PFSK-1 (cell line): ENCODE data around the gene AKAP9.

ENCODE experiments used
- FOXP2 ChIP-seq: optimal IDR thresholded peaks from 2 replicates; pipeline ENCODE3; 2011; ENCODE audit warnings: borderline replicate concordance, control low read depth, inconsistent platforms; ENCODE audit not compliant: insufficient read depth; ENCODE audit errors: extremely low read length, extremely low read depth
- POLR2AphosphoS5 ChIP-seq: IDR thresholded peaks from 2 replicates; pipeline ENCODE4 v1.6.1; 2012; ENCODE audit warnings: low read depth, mild to moderate bottlenecking, control low read depth, low read length, moderate library complexity
- REST ChIP-seq, 2 experiments: IDR thresholded peaks; 2 replicates each; pipeline versions ENCODE4 v1.6.1 to v1.8.0; 2011 to 2012; ENCODE audit warnings: low read depth in 2 of 2, low read length in 2 of 2, control low read depth in 1 of 2, inconsistent platforms in 1 of 2, mild to moderate bottlenecking in 1 of 2, moderate library complexity in 1 of 2; ENCODE audit not compliant: insufficient read depth in 1 of 2
- SIN3A ChIP-seq: IDR thresholded peaks from 2 replicates; pipeline ENCODE4 v1.6.1; 2012; ENCODE audit warnings: mild to moderate bottlenecking, low read length, moderate library complexity, borderline replicate concordance; ENCODE audit not compliant: insufficient read depth
- TAF1 ChIP-seq: IDR thresholded peaks from 2 replicates; pipeline ENCODE4 v1.6.1; 2012; ENCODE audit warnings: low read length, control low read depth, borderline replicate concordance; ENCODE audit not compliant: insufficient read depth

AKAP9 gene

GRCh38 chr7:91957232-91957631, 16.6 kb downstream of the AKAP9 start:
- no peak for TF ChIP-seq TAF1
- no peak for TF ChIP-seq REST (IDR thresholded peaks at IDR 0.05; ENCODE audit: insufficient read depth in 1 of 2, low read depth in 2 of 2, low read length in 2 of 2)
- no peak for TF ChIP-seq POLR2AphosphoS5
- TF ChIP-seq SIN3A = no peak
- no peak for TF ChIP-seq FOXP2

- TF ChIP-seq FOXP2 (no peak), POLR2AphosphoS5 (no peak), TAF1 (no peak), SIN3A (no peak), REST (IDR thresholded peaks at IDR 0.05; ENCODE audit: insufficient read depth in 1 of 2, low read depth in 2 of 2, low read length in 2 of 2) (no peak)
Measured at GRCh38 chr7:91957823-91958222, 17.2 kb downstream of the AKAP9 start.

GRCh38 chr7:91959023-91959422, 18.4 kb downstream of the AKAP9 start:
- no peak for TF ChIP-seq SIN3A

- TF ChIP-seq POLR2AphosphoS5 (no peak), FOXP2 (no peak), TAF1 (no peak), REST (IDR thresholded peaks at IDR 0.05; ENCODE audit: insufficient read depth in 1 of 2, low read depth in 2 of 2, low read length in 2 of 2) (no peak), SIN3A (no peak)
Measured at GRCh38 chr7:91961816-91962215, 21.2 kb downstream of the AKAP9 start.

- TF ChIP-seq SIN3A (no peak), FOXP2 (no peak), POLR2AphosphoS5 (no peak), TAF1 (no peak), REST (IDR thresholded peaks at IDR 0.05; ENCODE audit: insufficient read depth in 1 of 2, low read depth in 2 of 2, low read length in 2 of 2) (no peak)
Measured at GRCh38 chr7:91962419-91962818, 21.8 kb downstream of the AKAP9 start.
